GM21737 (cell line): ENCODE results near the gene ARL1.
"Not testable (repeated sequence)": the region's sequence is repeated elsewhere in the genome, so short reads cannot be mapped to it uniquely, and the experiment has no call there.

Experiments
- ATAC-seq: cut with Tn5 transposase; IDR thresholded peaks from one replicate; pipeline ENCODE4 v1.9.1; 2021; ENCODE audit warnings: mild to moderate bottlenecking, moderate library complexity; ENCODE audit not compliant: unreplicated experiment

Gene ARL1

DNA sequence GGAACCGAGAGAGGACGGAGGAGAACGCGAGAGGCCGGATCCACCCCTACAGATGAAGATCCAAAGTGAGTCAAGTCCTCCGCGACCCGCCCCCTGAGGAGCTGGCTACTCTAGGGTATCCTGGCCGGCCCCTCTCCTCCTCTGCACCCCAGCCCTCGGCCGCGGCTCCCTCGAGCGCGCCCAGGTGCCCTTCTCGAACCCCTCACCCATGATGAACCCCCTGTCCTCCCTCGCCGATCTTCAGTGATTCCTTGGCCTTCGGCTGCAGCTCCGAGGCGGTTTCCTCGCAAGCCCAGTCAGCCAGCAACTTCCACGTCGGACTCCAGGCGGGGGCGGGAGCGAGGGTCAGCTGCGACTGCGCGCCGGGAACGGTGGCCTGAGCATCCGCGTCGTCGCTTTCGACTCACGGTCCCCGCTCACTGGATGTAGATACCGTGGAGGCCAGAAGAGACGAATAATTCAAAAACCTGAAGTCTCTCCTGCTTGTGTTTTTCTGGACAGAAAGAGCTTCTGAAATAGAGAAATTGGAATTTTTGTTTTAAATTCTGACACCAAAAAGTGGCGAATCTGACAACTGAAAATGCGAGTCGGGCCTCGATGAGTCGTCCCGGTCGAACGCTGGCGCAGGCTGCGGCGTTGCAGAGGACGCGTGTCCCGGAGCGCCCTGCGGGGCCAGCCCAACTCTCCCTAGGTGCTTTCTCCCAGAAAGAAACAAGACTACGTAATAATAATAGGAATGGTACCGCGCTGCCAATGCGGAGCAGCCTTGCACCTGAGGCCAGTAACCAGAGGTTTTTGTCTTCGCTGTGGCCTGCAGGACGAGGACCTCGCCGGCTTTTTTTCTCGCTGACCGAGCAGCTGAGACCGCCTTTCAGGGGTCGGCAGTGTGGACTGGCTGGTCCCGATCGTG is at the start of gene ARL1:
Gene ARL1, minus strand, starts transcription at position 337 of the 910 bp plus-strand sequence. Its CDS starts 127 bp downstream, at position 210.
- peak; percentile 83 for ATAC-seq

DNA sequence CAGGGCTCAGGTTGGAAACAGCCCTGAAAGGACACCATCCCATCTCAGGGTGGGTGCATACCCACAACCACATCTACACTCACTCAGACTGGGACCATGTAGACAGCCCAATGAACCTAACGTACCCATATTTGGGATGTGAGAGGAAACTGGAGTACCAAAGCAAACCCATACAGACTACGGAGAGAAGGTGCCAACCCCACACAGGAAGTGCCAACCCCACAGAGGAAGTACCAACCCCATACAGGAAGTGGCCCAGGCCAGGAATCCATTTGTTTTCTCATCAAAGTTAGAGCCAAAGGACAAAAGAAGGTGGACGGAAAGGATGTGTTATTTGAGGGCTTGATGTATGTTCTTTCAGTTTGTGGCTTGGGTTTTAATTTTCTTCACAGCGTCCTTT is 48.1 kb upstream of the ARL1 start:
- no peak for ATAC-seq

DNA sequence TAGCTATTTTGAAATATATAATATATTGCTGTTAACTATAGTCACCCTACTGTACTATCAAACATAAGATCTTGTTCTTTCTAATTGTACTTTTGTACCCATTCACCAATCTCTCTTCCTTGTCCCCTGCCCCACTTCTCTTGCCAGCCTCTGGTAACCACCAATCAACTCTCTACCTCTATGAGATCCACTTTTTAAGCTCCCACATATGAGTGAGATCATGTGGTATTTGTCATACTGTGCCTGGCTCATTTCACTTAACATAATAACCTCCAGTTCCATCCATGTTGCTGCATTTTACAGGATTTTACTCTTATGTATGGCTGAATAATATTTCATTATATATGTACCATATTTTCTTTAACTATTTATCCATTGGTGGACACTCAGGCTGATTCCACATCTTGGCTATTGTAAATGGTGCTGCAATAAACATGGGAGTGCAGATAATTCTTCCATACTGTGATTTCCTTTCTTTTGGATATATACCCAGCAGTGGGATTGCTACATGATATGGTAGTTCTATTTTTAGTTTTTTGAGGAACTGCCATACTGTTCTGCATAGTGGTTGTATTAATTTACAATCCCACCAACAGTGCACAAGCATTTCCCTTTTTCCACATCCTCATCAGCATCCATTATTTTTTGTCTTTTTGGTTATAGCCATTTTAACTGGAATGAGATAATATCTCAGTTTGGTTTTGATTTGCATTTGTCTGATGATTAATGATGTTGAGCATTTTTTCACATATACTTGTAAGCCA is 34.1 kb upstream of the ARL1 start:
- no peak for ATAC-seq

DNA sequence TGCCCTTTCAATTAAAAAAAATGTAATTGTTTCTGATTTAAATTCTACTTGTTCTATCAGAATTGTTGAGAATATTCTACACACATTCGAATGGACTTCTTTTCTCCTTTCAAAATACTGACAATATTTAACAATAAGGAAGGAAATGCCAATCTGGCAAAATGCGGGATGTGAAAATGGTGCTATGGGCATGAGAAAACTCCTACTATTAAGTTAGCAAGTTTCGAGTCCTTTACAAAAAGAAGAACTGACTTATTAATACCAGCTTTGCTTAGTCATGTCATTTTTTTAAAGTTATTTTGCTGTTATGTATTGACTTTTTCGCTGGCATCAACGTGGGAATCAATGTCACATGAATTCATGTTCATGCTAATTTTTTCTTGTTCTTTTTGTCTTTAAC is 31.7 kb upstream of the ARL1 start:
- ATAC-seq, result no peak

DNA sequence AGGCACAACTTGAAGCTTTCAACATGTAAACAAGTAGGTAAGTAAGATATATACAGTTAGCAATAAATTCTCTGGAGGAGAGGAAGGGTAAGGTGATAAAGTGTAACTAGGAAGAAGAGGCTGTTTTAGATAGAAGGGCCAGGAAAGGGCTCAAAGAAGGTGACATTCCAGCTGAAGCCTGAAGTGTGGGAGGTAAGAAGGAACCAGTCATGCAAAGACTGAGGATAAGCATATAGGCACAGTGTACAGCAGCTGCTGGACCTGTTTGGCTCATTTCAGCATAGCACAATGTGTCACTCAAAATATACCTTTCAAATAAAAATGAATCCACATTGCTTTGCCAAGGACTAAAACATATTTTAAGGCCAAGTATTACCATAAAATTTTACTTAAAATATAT is 28.6 kb upstream of the ARL1 start:
- no peak for ATAC-seq

DNA sequence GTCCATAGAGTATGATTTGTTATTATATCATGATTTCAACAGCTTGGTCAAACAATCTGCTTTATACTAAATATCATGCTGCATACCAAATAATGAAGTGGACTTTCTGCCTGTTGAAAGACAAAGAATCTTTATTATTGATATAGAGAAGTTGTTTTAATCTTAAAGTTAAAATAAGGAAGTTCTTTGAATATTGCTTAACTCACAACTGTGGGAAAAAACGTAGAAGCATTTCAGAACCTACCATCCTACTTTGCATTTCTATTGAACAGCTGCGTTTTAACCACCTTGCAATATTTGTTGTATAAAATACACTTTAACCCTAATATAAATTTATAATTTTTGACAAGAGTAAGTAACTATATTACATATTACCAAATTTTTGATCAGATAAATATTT is 22.9 kb upstream of the ARL1 start:
- ATAC-seq, result no peak

DNA sequence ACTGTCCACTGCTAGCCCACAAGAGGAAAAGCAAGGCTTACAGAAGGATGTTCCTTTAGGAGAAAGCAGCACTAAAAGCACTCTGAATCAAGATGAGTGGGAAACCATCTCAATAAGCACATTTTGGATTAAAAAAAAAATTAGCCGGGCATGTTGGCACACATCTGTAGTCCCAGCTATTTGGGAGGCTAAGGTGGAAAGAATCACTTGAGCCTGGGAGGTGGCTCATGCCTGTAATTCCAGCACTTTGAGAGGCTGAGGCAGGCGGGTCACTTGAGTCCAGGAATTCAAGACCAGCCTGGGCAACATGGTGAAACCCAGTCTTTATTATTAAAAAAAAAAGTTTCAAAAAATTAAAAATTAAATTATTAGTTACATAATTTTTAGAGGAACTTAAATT is 17.0 kb upstream of the ARL1 start:
- ATAC-seq, result no peak

DNA sequence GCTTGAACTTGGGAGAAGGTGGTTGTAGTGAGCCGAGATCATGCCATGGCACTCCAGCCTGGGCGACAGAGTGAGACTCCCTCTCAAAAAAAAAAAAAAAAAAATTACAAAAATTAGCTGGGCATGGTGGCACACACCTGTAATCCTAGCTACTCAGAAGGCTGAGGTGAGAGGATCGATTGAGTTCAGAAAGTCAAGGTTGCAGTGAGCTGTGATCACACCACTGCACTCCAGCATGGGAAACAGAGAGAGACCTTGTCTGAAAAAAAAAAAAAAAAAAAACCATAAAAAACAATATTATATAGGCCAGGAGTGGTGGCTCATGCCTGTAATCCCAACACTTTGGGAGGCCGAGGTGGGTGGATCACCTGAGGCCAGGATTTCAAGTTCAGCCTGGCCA is 14.5 kb upstream of the ARL1 start:
- not testable (repeated sequence) for ATAC-seq

DNA sequence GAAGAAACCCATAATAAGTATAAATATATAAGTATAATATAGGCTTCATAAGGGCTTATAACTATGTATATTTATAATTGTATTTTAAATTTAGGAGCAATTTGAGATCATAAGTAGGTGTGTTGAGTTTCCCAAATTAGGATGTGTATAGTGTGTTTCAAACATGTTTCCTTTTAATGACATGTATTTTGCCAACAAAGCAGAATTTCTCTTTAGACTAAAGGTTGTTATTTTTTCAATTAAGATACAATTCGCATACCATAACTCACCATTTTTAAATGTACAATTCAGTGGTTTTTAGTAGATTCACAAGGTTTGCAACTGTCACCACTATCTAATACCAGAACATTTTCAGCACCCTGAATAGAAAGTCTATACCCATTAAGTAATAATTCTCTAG is 7.7 kb upstream of the ARL1 start:
- ATAC-seq, result no peak

DNA sequence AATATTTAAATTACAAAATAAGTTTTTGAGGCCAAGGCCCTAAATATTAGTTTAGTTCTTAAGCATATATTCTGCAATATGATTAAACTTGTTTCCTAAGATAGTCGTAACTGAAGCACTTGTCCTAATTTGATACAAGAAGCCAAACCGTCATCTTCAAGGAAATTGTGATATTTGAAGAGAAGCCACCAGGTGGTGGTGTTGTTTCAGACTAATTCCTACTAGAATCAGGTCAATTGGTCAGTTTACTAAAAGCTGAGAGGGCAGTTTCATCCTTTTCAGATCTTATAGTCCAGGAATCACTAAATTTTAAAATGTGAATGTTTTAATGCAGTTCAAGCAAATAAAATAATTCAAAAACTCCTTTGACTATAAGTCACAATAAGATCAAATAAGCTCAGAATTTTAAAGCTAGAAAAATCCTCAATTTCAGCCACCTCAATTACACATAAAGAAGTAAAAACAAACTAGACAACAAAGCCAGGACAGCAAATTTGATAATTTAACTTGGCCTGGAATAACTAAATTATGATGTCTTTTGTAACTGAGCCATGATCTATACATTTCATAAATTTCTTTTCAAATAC is 7.1 kb upstream of the ARL1 start:
- no peak for ATAC-seq

DNA sequence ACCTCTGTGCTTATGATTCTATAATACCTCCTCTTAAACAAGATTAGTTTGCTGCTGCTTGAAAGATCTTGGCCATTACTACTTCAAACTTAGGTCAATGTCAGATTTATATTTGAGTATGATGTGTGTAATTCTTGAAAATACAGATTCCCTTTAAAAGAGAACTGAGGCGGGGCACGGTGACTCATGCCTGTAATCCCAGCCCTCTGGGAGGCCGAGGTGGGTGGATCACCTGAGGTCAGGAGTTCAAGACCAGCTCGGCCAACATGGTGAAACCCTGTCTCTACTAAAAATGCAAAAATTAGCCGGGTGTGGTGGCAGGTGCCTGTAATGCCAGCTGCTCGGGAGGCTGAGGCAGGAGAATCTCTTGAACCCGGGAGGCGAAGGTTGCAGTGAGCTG is 2.6 kb upstream of the ARL1 start:
- not testable (repeated sequence) for ATAC-seq

DNA sequence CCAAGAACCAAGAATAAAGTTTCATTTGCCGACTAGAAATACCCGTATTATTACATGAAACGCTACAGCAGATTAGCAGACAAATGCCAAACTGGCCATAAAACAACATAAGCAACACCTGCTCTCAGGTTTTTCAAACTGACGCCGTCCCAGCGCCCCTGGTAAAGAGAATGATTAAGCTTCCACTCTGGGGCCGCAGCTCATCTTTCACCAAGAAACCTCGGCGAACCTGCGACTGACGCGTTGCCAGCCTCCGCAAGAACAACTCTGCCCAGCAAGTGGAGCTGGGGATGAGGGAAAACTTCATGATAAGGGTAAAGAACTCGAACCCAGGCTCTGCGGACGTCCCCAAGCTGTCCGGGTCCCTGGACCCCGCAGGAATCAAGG is 530 bp downstream of the ARL1 start:
- ATAC-seq, result peak; percentile 6

DNA sequence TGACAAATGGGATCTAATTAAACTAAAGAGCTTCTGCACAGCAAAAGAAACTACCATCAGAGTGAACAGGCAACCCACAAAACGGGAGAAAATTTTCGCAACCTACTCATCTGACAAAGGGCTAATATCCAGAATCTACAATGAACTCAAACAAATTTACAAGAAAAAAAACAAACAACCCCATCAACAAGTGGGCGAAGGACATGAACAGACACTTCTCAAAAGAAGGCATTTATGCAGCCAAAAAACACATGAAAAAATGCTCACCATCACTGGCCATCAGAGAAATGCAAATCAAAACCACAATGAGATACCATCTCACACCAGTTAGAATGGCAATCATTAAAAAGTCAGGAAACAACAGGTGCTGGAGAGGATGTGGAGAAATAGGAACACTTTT is 16.4 kb downstream of the ARL1 start:
- ATAC-seq, result not testable (repeated sequence)

DNA sequence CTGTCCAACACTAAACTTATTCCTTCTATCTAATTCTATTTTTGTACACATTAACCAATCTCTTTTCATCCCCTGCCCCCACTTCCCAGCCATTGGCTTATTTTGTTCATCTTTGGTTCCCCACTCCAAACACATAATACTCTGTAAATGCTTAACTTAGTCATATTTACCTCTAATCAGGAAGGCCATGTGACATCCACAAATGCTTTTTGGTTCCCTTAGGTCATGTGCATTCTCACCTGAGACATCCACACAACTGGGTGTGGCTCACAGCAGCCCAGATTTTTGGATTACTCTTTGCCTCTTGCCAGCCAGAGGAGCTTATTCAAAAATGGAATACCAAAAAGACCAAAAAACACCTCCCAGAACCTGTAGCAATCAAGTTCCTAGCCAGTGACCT is 28.4 kb downstream of the ARL1 start:
- ATAC-seq, result no peak

DNA sequence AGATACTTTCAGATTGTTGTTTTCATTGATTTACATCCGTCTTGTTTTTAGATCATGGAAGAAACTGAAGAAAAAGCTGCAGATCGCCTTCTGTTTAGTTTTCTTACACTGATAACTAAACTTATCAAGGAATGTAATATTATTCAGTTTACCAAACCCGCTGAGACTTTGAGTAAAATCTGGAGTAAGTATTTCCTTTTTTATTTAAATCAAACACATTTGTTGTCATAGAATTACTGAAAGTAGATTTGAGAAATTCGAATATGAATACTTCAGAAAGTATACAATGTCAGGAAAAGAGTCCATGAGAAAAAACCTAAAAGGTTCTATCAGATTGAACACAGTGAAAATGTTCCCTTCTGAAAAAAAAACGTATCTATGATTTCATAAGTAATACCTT is 32.0 kb downstream of the ARL1 start:
- no peak for ATAC-seq

DNA sequence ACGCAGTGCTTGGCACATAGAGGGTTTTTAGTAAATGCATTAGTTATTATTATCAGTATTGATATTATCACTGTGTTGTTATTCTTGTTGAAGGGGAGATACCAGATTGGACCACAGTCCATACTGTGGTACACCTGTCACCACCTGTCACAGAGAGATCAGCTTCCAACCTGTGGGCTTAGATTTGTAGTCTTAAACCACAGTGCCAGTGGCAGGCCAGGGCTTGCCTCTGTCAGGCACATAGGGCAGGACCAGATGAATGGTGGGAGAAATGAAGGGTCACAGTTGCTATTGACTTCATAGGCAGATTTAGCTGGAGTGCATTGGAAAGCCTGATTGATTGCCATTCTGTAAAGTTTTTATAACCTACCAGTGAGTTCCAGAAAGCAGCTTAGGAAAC is 35.1 kb downstream of the ARL1 start:
- no peak for ATAC-seq

DNA sequence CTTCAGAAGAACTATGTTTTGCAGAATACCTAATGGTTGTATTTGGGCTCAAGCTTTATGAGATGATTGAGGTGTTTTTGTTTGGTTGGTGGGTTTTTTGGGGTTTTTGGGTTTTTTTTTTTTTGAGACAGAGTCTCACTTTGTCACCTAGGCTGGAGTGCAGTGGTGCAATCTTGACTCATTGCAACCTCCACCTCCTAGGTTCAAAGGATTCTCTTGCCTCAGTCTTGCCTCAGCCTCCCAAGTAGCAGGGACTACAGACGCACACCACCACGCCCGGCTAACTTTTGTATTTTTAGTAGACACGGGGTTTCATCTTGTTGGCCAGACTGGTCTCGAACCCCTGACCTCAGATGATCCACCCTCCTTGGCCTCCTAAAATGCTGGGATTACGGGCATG is 39.6 kb downstream of the ARL1 start:
- ATAC-seq, result no peak

DNA sequence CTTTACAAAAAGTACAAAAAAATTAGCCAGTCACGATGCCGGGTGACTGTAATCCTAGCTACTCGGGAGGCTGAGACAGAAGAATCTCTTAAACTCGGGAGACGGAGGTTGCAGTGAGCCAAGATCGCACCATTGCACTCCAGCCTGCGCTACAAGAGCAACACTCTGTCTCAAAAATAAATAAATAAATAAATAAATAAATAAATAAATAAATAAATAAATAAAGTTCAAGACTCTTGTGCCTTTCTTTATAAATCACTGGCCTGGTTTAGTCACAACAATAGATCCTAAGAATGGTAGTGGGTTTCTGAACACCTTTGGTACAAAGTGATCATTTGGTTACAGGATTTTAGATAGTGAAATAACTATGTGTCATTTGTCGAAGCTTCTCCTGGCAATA is 46.1 kb downstream of the ARL1 start:
- ATAC-seq, result no peak

DNA sequence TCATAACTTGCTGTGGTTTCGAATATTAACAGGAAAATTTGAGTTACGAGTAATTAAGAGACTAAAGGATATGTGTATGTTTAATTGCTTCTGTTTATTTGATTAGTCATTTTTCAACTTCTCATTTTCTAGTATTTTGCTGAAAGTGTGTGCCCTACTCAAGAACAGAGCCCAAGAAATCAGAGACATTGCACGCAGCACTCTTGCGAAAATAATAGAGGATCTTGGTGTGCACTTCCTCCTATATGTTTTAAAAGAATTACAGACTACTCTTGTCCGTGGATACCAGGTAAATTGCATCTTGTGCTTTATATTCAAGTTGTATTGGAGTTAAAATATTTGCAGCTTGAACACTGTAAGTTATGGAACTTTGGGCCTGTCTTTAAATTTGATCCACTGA is 50.8 kb downstream of the ARL1 start:
- ATAC-seq, result no peak

DNA sequence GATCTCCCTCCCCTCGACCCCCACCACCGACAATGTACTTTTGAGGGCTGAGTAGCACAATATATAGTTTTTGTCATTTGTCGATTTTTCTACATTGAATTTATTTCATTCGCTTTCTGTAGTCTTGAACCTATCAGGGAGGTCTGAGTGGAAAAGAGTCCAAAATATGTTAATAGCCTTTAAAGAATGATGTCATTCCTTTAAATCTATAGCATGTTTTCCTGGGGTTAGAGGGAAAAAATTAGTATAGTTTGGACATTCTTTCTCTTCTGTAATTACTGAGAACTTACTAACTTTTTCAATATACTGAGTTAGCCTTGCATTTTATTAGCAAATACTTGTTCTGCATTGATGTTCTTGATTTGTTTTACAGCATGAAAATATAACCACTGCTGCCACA is 55.9 kb downstream of the ARL1 start:
- no peak for ATAC-seq

DNA sequence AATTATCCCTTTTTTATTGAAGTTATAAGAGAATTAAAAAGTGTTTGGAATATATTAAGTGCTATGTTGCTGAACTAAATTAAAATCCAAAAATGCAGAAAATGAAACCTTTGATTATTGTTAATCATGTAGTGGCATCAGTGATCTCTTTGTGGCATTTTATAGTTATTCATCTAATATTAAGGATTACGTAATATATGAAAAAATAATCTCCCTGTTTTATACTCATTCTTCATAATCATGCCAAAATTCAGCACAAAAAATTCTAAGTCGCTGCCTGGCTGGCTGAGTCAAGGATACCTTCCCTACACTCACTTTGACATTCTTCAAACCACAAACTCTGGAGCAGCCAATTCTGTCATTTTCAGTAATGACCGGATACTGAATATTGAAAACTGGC is 63.7 kb downstream of the ARL1 start:
- no peak for ATAC-seq
